HG03469 (cell line): Measurements from ENCODE around the gene LGI1.

Experiments
- ATAC-seq: cut with Tn5 transposase; IDR thresholded peaks from one replicate; pipeline ENCODE4 v1.9.1; 2021; ENCODE audit warnings: mild to moderate bottlenecking, moderate library complexity, moderate number of reproducible peaks; ENCODE audit not compliant: unreplicated experiment

LGI1 gene

GRCh38 chr10:93844979-93845626, 87.4 kb downstream of the LGI1 start:
- ATAC-seq, result no peak
